HG02943 (cell line): ENCODE measurements around the gene PARP6.

Source experiments
- ATAC-seq: cut with Tn5 transposase; IDR thresholded peaks from one replicate; pipeline ENCODE4 v1.9.1; 2021; ENCODE audit warnings: mild to moderate bottlenecking, low read depth, moderate library complexity; ENCODE audit not compliant: unreplicated experiment

PARP6 gene

DNA sequence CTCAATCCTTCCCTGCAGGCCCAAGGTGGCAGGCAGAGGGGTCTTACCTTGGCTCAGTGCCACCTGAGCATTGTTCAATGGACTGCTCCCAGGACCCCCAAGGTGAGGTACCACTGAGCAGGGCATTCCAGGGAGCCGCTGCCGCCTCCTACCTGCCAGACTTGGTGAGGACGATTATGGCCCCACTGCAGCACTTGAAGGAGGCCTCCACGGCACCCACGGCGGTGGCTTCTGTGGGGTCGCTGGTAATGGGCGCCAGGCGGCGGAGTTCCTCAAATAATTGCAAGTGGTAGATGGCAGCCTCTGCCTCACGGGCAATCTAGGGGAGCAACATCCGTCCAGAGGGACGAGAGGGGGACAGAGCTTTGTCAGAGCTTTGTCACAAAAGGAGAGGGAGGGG lies 70.1 kb downstream of the PARP6 start:
- no peak for ATAC-seq

- no peak for ATAC-seq
Measured at GRCh38 chr15:72201391-72201921, 70.9 kb downstream of the PARP6 start.

DNA sequence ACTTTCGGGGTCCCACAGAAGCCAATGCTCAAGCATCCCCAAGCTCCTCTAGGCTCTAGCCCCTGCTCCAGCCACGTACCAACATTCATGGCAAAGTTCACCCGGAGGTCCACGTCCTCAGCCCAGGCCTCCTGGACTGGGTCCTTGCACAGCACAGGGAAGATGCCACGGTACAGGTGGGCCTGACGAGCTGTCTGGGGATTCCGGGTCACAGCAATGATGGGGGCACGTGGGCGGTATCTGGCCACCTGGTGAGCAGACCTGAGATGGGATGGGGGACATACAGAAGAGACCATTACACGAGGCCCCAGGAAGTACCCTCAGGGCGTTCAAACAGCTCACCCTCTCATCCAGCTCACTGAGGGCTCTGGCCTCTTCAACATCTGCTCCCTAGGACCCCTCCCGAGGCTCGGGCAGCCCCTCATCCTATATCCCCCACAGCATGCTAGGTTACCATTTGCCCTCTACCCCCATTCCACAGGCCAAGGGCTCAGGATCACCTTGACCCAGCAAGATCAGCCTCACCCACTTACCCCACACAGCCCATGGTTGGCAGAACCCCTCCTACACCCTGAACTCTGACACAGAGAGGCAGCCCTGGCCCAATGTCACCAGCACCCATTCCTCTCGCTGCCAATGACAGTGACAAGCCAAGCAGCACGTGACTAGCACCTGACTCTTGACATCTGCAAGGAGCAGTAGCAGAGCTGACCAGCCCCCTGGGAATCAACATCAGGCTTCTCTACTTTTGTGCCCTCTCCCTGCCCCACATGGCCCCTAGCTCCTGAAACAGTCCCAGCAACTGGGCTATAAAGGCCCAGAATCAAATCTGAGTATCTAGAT lies 71.7 kb downstream of the PARP6 start:
- ATAC-seq: no peak

DNA sequence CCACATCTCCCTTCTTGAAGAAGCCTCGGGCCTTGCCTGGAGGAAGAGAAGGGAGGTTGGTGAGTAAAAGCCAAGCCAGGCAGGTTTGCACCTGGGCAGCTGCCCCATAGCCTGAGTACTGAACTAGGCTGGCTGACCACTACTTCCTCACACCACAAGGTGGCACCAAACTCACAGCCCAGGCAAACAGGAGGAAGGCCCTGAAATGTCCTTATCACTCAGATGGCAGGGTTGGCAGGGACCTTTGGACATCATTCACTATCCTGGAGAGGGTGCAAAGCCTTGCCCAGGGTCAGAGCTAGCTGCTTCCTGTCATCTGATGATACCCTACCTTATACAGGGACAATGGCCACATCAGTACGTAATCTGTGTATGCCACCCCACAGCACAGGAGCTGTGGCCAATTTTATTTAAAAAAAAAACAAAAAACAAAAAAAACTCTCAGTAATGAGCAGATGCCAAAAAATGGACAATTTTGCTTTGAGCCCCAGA lies 72.6 kb downstream of the PARP6 start:
- ATAC-seq: no peak

DNA sequence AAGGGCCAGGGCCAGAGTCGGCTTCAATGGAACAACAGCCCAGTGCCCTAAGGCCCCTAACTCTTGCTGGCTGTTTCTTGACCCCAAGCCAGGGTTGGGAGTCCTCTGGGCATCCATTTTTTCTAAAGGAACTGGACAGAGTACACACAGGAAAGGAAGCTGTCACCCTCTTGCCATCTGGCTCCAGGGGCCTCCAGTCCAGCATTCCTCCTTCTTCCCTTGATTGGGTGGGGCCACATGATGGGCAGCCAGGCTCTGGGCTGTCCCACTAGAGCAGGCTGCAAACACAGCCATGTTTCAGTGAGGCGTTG lies 73.2 kb downstream of the PARP6 start:
- no peak for ATAC-seq

GRCh38 chr15:72198356-72199204 lies 73.8 kb downstream of the PARP6 start:
- ATAC-seq: no peak

DNA sequence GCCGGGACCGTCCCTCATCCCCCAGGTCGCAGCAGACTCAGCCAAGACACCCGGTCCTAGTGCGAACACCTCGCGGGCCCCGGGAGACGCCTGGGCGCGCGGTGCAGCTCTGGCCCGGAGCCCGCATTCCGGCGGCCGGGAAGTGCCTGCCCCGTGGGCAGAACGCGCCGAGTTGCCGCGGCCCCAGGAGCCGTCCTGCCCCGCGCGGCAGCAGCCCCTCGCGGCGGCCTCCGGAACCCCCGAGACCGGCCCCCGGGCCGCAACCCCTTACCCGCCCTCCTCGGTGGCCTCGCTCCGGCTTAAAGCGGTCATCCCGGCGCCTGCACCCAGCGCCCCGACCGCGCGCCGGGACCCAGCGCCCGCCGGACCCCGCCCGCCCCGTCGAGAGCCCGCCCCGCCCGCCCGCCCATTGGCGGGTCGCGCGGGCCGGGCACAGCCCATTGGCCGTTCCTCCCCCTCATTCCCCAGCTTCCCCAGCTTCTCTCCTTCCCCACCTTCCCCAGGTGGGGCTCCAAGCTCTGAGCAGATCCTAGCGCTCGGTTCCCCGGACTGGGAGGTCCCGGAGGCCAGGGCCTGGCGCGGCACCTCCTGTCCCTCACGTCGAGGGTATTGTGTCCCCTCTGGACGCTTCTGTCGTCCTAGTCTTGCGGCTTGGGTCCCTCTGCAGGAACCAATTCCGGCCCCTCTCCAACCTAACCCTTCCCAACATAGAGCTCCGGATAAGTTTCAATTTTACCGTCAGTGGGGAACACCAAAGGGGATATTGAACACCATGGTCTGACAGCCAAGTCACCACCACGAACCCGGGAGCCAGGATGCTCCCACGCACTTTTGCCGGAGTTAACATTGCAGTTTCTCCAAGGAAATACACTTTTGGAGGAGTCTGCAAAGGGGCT lies 74.6 kb downstream of the PARP6 start, which contains the start of gene GRAMD2A:
TSS of gene GRAMD2A (minus strand) at position 328 of the 896 bp plus-strand sequence.
- no peak for ATAC-seq

DNA sequence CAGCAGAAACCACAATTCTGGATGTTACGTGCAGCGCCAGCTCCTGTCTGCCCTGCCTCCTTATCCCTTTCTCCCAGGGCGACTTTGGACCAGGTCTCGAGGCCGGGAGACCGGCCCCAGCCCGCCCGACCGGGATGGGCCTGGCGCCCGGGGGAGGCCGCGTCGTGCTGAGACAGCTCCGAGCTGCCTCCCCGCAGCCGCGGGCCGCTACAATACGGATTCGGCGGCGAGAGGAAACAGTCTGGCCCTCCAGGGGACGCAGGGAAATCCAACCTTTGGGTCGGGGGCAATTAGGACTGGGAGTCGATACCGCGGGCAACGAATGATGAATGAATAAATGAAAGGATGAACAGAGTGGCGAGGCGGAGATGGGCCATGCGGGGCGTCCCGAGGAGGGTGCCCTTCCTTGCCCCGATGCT lies 75.3 kb downstream of the PARP6 start:
- ATAC-seq: no peak

GRCh38 chr15:72196409-72197040 lies 75.8 kb downstream of the PARP6 start:
- no peak for ATAC-seq

DNA sequence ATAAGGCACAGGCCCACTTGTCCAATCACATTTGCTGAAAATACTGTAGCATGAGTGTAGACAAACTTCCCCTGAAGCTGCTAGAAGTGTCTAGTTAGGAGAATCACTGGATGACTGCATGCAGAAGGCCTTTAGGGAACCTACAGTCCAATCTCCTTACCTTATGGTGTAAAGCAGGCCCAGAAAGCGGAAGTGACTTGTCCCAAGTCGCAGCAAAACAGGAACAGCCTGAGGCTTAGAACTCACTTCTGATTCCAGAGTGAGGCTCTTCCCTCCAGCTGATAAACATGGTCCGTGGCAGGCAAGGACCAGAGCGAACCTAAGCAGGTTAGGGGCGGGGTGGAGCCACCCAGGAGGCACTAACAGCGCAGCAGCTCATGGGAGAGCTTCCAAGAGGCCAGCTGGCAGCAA lies 77.2 kb downstream of the PARP6 start:
- ATAC-seq: no peak

DNA sequence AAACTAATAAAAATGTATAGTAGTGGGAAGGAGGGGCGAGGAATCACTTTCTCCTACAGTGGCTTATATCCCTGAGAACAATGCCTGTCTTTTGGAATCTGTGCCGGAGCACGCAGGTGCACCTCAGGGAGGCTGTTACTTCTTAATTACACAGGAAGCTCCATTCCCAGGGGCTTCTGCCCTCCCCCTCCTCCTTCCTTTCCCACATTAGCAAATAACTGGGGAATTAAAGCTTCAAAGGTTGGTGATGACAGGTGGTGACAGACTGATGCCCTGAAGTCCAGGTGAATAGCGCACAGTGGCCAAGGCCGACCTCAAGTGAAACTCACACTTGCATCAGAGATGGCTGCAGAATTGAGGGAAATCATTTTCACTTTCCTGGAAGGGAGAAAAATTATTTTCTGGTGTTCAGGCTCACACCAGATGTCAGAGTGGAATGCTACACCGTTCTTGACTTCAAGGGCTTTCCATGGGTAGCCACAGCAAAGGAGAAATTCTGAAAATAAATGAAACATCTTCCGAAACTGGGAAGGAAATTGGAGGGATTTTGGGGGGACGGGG lies 78.4 kb downstream of the PARP6 start:
- no peak for ATAC-seq

GRCh38 chr15:72192416-72192815 lies 79.9 kb downstream of the PARP6 start:
- no peak for ATAC-seq
